OCI-LY1 (cell line): Measurements from ENCODE around the gene IKZF3.
"Not testable (repeated sequence)": the region's sequence is repeated elsewhere in the genome, so short reads cannot be mapped to it uniquely, and the experiment has no call there.

ENCODE experiments used
- H2AFZ ChIP-seq: fragments of 200-600 bp; sonication (generic), shearing (Covaris generic); 2 replicates; pipeline ENCODE4 v1.6.0; 2014; ENCODE audit warnings: antibody characterized with exemption, mild to moderate bottlenecking, low read length
- H3F3A ChIP-seq: fragments of 200-600 bp; sonication (generic), shearing (Covaris generic); 2 replicates; pipeline ENCODE4 v1.6.0; 2014; ENCODE audit warnings: mild to moderate bottlenecking, antibody characterized with exemption, low read length, moderate library complexity; ENCODE audit not compliant: insufficient read depth
- H3K27ac ChIP-seq: fragments of 200-600 bp; sonication (generic); 2 replicates; pipeline ENCODE4 v1.5.1; 2014; ENCODE audit warnings: low read length, mixed run types, mild to moderate bottlenecking, low read depth; ENCODE audit not compliant: poor library complexity, severe bottlenecking
- H3K27me3 ChIP-seq: fragments of 200-600 bp; sonication (generic); 2 replicates; pipeline ENCODE4 v1.6.0; 2014; ENCODE audit warnings: antibody characterized with exemption, mild to moderate bottlenecking, low read length, moderate library complexity; ENCODE audit not compliant: insufficient read depth
- H3K36me3 ChIP-seq: fragments of 200-600 bp; sonication (generic); 2 replicates; pipeline ENCODE4 v1.6.1; 2014; ENCODE audit warnings: mild to moderate bottlenecking, antibody characterized with exemption, low read length, moderate library complexity, mixed read lengths; ENCODE audit not compliant: insufficient read depth
- H3K4me1 ChIP-seq: fragments of 200-600 bp; sonication (generic); 2 replicates; pipeline ENCODE4 v1.5.1; 2014; ENCODE audit warnings: mild to moderate bottlenecking, low read length, moderate library complexity; ENCODE audit not compliant: insufficient read depth, severe bottlenecking
- H3K4me2 ChIP-seq: fragments of 200-600 bp; sonication (generic), shearing (Covaris generic); 2 replicates; pipeline ENCODE4 v1.6.1; 2014; ENCODE audit warnings: low read length
- H3K4me3 ChIP-seq: fragments of 200-600 bp; sonication (generic); 2 replicates; pipeline ENCODE4 v1.5.1; 2014; ENCODE audit warnings: low read length, low read depth, mild to moderate bottlenecking, mixed read lengths; ENCODE audit not compliant: poor library complexity, severe bottlenecking
- H3K79me2 ChIP-seq: fragments of 200-600 bp; shearing (Covaris generic); 2 replicates; pipeline ENCODE4 v1.6.1; 2016; ENCODE audit warnings: mixed run types, low read length, mixed read lengths; ENCODE audit not compliant: insufficient read depth
- H3K9ac ChIP-seq: fragments of 200-600 bp; sonication (generic), shearing (Covaris generic); 2 replicates; pipeline ENCODE4 v1.6.1; 2014; ENCODE audit warnings: mild to moderate bottlenecking, low read length, mixed read lengths
- H3K9me2 ChIP-seq: fragments of 200-600 bp; sonication (generic), shearing (Covaris generic); 2 replicates; pipeline ENCODE4 v1.6.1; 2014; ENCODE audit warnings: low read depth, mild to moderate bottlenecking, low read length, mixed read lengths
- H3K9me3 ChIP-seq: fragments of 200-600 bp; shearing (Covaris generic); 2 replicates; pipeline ENCODE4 v1.6.1; 2014; ENCODE audit warnings: low read length, mixed read lengths
- H4K20me1 ChIP-seq: fragments of 200-600 bp; sonication (generic), shearing (Covaris generic); 2 replicates; pipeline ENCODE4 v1.6.0; 2016; ENCODE audit warnings: mild to moderate bottlenecking, low read length; ENCODE audit not compliant: insufficient read depth
- EZH2 ChIP-seq: fragments of 200-600 bp; sonication (generic), shearing (Covaris generic); IDR thresholded peaks from 2 replicates; pipeline ENCODE4 v1.8.0; 2017; ENCODE audit warnings: borderline replicate concordance, mixed run types, mild to moderate bottlenecking, antibody characterized with exemption, low read length, moderate library complexity, mixed read lengths
- TF ChIP-seq, protein P1 (sequence below): fragments of 200-600 bp; sonication (generic), shearing (Covaris generic); IDR thresholded peaks from 2 replicates; pipeline ENCODE4 v1.5.1; 2017; ENCODE audit warnings: mild to moderate bottlenecking, antibody characterized with exemption, low read length, moderate library complexity, mixed read lengths

IKZF3 gene

GRCh38 chr17:39750131-39751015 is 113.7 kb downstream of the IKZF3 start:
- Histone ChIP-seq H3F3A (peaks cover 4% of the 10 kb centered on the region; the same call in 1 of the 2 replicates), H3K79me2 (no peaks in the 10 kb centered on the region), H3K9me3 (no peaks in the 10 kb centered on the region), H3K27me3 (no peaks in the 10 kb centered on the region), H3K27ac (no peak overlapping the region), H4K20me1 (no peaks in the 10 kb centered on the region), H3K9ac (no peak overlapping the region), H3K4me2 (no peak overlapping the region), H3K36me3 (no peaks in the 10 kb centered on the region; the same call in 1 of the 2 replicates), H3K4me3 (no peak overlapping the region), H3K4me1 (peaks cover 25% of the 10 kb centered on the region), H3K9me2 (no peaks in the 10 kb centered on the region), H2AFZ (no peak overlapping the region)
- TF ChIP-seq, protein P1, sequence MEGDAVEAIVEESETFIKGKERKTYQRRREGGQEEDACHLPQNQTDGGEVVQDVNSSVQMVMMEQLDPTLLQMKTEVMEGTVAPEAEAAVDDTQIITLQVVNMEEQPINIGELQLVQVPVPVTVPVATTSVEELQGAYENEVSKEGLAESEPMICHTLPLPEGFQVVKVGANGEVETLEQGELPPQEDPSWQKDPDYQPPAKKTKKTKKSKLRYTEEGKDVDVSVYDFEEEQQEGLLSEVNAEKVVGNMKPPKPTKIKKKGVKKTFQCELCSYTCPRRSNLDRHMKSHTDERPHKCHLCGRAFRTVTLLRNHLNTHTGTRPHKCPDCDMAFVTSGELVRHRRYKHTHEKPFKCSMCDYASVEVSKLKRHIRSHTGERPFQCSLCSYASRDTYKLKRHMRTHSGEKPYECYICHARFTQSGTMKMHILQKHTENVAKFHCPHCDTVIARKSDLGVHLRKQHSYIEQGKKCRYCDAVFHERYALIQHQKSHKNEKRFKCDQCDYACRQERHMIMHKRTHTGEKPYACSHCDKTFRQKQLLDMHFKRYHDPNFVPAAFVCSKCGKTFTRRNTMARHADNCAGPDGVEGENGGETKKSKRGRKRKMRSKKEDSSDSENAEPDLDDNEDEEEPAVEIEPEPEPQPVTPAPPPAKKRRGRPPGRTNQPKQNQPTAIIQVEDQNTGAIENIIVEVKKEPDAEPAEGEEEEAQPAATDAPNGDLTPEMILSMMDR: no peak
- TF ChIP-seq EZH2: no peak

GRCh38 chr17:39748444-39749034 is 115.6 kb downstream of the IKZF3 start:
- not testable (repeated sequence) for H3F3A ChIP-seq, H4K20me1 ChIP-seq, H3K9me2 ChIP-seq, H3K4me3 ChIP-seq, H3K9me3 ChIP-seq, H2AFZ ChIP-seq, H3K9ac ChIP-seq, H3K27ac ChIP-seq, H3K36me3 ChIP-seq, H3K4me2 ChIP-seq, H3K27me3 ChIP-seq, H3K4me1 ChIP-seq, H3K79me2 ChIP-seq

DNA sequence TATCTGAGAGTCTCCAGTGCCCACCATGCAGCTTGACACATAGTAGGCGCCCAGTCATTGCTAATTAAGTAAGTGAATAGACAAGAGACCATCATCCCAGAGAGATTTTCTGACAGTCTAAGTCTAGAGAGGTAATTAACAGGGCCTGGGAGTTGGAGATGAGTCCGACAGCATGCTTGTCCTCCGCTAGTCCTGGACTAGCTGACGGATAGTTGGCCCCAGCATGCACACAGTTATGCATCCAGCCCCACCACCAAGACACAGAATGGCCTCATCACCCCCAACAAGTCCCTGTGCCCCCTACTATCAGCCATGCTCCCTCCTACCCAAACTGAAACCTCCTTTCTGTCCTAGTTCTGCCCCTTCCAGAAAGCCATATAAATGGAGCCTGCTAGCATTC is 116.4 kb downstream of the IKZF3 start:
- Histone ChIP-seq H3K4me1 (peaks cover 2% of the 10 kb centered on the region), H3K27ac (no peak overlapping the region), H3K4me2 (no peak overlapping the region), H3K27me3 (no peaks in the 10 kb centered on the region), H2AFZ (no peak overlapping the region), H3K9ac (no peak overlapping the region), H3K36me3 (no peaks in the 10 kb centered on the region; the same call in 1 of the 2 replicates), H3F3A (no peaks in the 10 kb centered on the region), H4K20me1 (no peaks in the 10 kb centered on the region), H3K79me2 (no peaks in the 10 kb centered on the region), H3K4me3 (no peak overlapping the region), H3K9me3 (no peaks in the 10 kb centered on the region), H3K9me2 (no peaks in the 10 kb centered on the region)
- TF ChIP-seq, protein P1: no peak
- no peak for TF ChIP-seq EZH2
